ENCODE measurements around the gene PACC1.

GRCh38 chr1:212315907-212316306 is 98.8 kb downstream of the PACC1 start:
- TF ChIP-seq CTCF (conservative IDR thresholded peaks at IDR 0.05 in 1 of 2, IDR thresholded peaks at IDR 0.05 in 1 of 2; ENCODE audit: extremely low read depth in 1 of 2, insufficient read depth in 1 of 2, low read depth in 1 of 2, low read length in 2 of 2): peak; percentile 31 to 51
- TF ChIP-seq EZH2 (IDR thresholded peaks at IDR 0.05; ENCODE audit: borderline replicate concordance, low read length): no peak
